Activated naive CD8-positive, alpha-beta T cell (primary cell): ENCODE data around the gene RNF32.
"Not testable (repeated sequence)": the region's sequence is repeated elsewhere in the genome, so short reads cannot be mapped to it uniquely, and the experiment has no call there.

Experiments used
- H3K27ac Mint-ChIP-seq: one replicate; pipeline ENCODE4 v1.8.0; 2021; ENCODE audit warnings: mixed read lengths
- H3K27me3 Mint-ChIP-seq: one replicate; pipeline ENCODE4 v1.8.0; 2021; ENCODE audit warnings: mixed read lengths
- H3K36me3 Mint-ChIP-seq: one replicate; pipeline ENCODE4 v1.8.0; 2021; ENCODE audit warnings: mixed read lengths
- H3K4me1 Mint-ChIP-seq: one replicate; pipeline ENCODE4 v1.8.0; 2021; ENCODE audit warnings: low read depth, mixed read lengths
- H3K4me3 Mint-ChIP-seq: one replicate; pipeline ENCODE4 v1.8.0; 2021; ENCODE audit warnings: mild to moderate bottlenecking, mixed read lengths
- H3K9me3 Mint-ChIP-seq: one replicate; pipeline ENCODE4 v1.8.0; 2021; ENCODE audit warnings: low read depth, mixed read lengths

RNF32 gene

GRCh38 chr7:156609010-156609877 lies 31.3 kb upstream of the RNF32 start:
- Mint-ChIP-seq H3K9me3 (no peaks in the 10 kb centered on the region), H3K4me1 (peaks cover 26% of the 10 kb centered on the region), H3K36me3 (no peaks in the 10 kb centered on the region), H3K4me3 (peak overlapping the region; percentile 71), H3K27me3 (peaks cover 16% of the 10 kb centered on the region), H3K27ac (no peak overlapping the region)

DNA sequence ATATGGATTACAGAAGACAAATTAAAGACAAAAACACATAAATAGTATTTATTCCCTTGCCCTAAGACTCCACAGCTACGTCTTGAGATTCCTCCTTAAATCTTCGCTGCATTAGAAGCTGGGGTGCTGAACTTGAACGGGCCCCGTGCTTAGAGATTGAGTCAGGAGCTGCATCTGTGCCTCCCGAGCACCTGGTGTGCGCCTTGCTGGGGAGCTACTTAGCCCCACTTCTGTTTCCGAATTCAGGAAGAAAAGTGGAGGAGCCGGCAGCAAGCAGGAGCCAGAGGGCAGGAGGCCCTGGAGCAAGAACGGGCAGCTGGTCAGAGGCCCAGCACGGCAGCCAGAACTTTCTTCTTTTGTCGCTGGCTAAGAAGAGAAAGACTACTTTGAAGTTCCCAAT lies 30.4 kb upstream of the RNF32 start:
- Mint-ChIP-seq H3K27me3 (peaks cover 11% of the 10 kb centered on the region), H3K4me3 (no peak overlapping the region), H3K27ac (no peak overlapping the region), H3K36me3 (no peaks in the 10 kb centered on the region), H3K9me3 (no peaks in the 10 kb centered on the region), H3K4me1 (peaks cover 28% of the 10 kb centered on the region)

GRCh38 chr7:156610601-156611000 lies 30.0 kb upstream of the RNF32 start:
- Mint-ChIP-seq H3K27ac (no peak overlapping the region), H3K4me1 (peaks cover 28% of the 10 kb centered on the region), H3K36me3 (no peaks in the 10 kb centered on the region), H3K27me3 (peaks cover 13% of the 10 kb centered on the region), H3K4me3 (no peak overlapping the region), H3K9me3 (no peaks in the 10 kb centered on the region)

- Mint-ChIP-seq H3K4me1 (peaks cover 28% of the 10 kb centered on the region), H3K9me3 (no peaks in the 10 kb centered on the region), H3K27me3 (peaks cover 14% of the 10 kb centered on the region), H3K4me3 (no peak overlapping the region), H3K27ac (no peak overlapping the region), H3K36me3 (no peaks in the 10 kb centered on the region)
Measured at GRCh38 chr7:156611014-156612010, 29.3 kb upstream of the RNF32 start.

DNA sequence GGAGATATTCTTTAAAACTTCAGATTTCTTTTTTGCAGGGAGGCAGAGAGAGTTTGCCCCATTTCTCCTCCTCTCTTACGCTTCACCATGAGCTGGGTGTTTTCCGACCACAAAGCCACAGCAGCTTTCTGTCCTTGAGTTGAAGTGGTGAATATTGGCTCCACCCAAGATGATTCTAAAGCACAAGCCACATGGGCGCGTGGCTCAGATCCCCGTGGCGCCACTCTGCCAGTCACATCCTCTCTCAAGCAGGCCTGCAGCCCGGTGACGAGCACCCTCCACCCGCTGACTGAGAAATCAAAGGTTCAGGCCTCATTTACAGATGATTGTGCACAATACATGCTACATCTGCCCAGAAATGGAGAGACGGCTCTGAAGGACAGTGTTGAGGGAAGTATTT lies 27.6 kb upstream of the RNF32 start:
- no peaks in the 10 kb centered on the region for H3K9me3 Mint-ChIP-seq
- peaks cover 35% of the 10 kb centered on the region for H3K4me1 Mint-ChIP-seq
- peak overlapping the region; percentile 35 for H3K4me3 Mint-ChIP-seq
- peak overlapping the region; percentile 51 for H3K27ac Mint-ChIP-seq
- peaks cover 3% of the 10 kb centered on the region for H3K36me3 Mint-ChIP-seq
- peaks cover 24% of the 10 kb centered on the region for H3K27me3 Mint-ChIP-seq

DNA sequence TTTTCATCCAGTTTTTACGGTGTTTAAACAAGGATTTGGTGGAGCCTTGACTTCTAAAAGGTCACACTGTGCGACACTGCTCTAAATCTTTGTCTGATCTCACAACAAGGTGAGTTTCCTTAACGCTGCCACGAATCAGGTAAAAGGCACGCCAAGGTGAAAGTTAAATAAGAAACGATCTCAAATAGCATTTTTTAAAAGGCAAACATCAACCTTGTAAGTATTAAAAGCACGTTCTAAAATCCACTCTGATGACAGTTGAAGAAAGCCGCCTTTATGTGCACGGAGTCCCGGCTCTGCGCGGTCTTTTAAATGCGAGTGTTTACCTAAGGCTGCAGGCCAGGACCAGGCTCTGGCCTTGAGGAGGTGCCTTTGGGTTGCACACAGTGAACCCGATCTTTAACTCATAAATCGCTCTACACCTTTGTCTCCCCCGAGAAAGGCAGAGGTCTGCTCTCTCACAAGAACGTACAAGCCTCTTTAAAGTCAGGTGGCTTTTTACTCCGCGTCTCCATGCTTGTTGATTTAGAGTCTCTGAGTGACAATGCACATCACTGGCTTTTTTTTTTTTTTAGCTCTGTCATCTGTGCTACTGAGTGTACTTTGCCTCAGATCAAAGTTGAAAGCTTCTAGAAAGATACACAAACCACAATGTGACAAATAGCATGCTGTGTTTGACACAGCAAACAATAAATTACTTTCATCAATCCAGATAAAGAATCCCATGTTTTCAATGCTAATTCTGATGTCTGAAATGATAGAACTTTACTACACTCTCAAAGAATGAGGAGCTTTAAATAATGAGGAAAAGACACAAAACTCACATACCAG lies 25.9 kb upstream of the RNF32 start:
- H3K27me3 Mint-ChIP-seq, result peaks cover 24% of the 10 kb centered on the region
- H3K36me3 Mint-ChIP-seq, result peaks cover 3% of the 10 kb centered on the region
- H3K9me3 Mint-ChIP-seq, result no peaks in the 10 kb centered on the region
- no peak overlapping the region for H3K27ac Mint-ChIP-seq
- H3K4me1 Mint-ChIP-seq, result peaks cover 30% of the 10 kb centered on the region
- H3K4me3 Mint-ChIP-seq, result no peak overlapping the region

GRCh38 chr7:156616269-156617202 lies 24.0 kb upstream of the RNF32 start:
- Mint-ChIP-seq H3K27ac (no peak overlapping the region), H3K4me3 (peak overlapping the region; percentile 73), H3K27me3 (peaks cover 32% of the 10 kb centered on the region), H3K9me3 (no peaks in the 10 kb centered on the region), H3K4me1 (peaks cover 25% of the 10 kb centered on the region), H3K36me3 (peaks cover 12% of the 10 kb centered on the region)

GRCh38 chr7:156617215-156617614 lies 23.4 kb upstream of the RNF32 start:
- Mint-ChIP-seq H3K4me3 (peak overlapping the region; percentile 73), H3K36me3 (peaks cover 13% of the 10 kb centered on the region), H3K27ac (no peak overlapping the region), H3K4me1 (peaks cover 21% of the 10 kb centered on the region), H3K27me3 (peaks cover 35% of the 10 kb centered on the region), H3K9me3 (no peaks in the 10 kb centered on the region)

DNA sequence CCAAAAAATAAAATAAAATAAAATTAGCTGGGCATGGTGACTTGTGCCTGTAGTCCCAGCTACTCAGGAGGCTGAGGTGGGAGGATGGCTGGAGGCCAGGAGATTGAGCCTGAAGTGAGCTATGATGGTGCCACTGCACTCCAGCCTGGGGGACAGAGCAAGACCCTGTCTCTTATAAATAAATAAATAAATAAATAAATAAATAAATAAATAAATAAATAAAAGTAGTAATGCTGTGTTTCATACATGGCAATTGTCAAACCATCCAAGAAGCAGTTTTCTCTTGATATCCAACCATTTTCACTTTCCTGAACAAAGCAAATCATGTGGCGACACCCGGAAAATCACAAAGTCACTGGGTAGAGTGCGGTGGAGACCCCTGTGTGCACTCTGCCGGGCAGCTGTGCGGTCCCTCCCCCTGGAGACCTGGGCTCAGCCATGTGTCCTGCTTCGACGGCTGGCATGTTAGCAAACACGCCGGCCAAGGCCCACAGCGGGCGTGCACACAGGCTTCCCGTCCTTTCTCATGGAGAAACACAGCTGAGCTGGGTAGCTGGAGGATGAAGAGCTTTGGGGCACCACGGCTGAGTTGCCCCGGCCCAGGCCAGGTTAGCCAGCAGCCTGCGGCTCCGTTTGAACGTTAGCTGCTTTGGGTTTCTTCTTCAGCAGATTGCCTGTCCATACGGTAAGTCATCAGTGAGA lies 22.3 kb upstream of the RNF32 start:
- Mint-ChIP-seq H3K36me3 (peaks cover 13% of the 10 kb centered on the region), H3K4me1 (peaks cover 11% of the 10 kb centered on the region), H3K9me3 (no peaks in the 10 kb centered on the region), H3K4me3 (no peak overlapping the region), H3K27me3 (peaks cover 34% of the 10 kb centered on the region), H3K27ac (no peak overlapping the region)

DNA sequence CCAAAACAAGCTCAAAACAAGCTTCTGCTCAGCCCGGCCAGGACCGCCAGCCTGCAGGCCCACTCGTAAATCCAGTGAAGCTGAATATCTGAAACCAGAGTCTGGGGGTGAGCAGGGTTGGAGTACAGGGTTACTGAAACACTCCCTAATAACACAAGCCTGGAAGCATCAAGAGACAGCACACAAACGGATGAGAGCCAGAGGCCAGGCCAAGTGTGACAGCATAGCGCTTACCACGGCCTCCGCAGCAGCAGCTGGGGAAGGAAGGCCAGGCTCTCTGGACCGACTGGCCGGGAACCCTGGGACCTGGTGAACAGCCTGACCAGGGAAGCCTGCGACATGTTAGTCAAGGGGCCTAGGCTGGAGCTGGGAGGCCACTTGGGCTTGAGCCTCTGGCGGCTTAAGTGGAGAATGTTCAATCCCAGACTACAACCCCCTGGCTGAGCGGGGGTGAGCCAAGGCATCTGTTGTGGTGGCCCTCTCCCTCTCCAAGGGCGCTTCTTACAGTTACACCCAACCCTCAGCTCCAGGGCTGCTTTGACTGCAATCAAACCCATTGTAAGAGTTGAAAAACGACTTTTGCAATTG lies 21.7 kb upstream of the RNF32 start:
- Mint-ChIP-seq H3K36me3 (peaks cover 13% of the 10 kb centered on the region), H3K27ac (no peak overlapping the region), H3K9me3 (no peaks in the 10 kb centered on the region), H3K4me3 (no peak overlapping the region), H3K27me3 (peaks cover 36% of the 10 kb centered on the region), H3K4me1 (peaks cover 9% of the 10 kb centered on the region)

DNA sequence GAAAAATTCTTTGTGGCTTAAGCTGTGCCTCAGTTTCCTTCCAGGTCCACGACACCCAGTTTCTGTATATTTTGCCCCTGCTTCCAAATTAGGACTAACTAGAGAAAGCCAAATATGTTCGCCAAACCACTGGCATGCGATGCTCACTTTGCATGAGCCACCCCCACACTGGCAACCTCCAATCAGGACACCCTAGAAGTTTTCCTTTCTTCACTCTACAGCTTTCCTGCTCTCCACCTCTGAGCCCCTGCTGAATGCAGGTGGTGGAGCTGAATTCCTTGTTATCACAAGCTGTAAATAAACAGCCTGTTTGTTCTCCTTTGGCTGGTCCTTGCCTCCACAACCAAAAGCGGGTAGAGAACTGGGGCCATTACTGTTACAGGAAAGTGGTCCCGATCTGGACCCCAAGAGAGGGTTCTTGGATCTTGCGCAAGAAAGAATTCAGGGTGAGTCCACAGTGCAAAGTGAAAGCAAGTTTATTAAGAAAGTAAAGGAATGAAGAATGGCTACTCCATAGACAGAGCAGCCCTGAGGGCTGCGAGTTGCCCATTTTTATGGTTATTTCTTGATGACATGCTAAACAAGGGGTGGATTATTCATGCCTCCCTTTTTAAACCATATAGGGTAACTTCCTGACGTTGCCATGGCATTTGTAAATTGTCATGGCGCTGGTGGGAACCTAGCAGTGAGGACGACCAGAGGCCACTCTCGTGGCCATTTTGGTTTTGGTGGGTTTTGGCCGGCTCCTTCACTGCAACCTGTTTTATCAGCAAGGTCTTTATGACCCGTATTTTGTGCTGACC lies 20.9 kb upstream of the RNF32 start:
- not testable (repeated sequence) for H3K9me3 Mint-ChIP-seq, H3K4me3 Mint-ChIP-seq, H3K27ac Mint-ChIP-seq, H3K4me1 Mint-ChIP-seq
- H3K27me3 Mint-ChIP-seq, result peaks cover 36% of the 10 kb centered on the region
- H3K36me3 Mint-ChIP-seq, result peaks cover 13% of the 10 kb centered on the region

DNA sequence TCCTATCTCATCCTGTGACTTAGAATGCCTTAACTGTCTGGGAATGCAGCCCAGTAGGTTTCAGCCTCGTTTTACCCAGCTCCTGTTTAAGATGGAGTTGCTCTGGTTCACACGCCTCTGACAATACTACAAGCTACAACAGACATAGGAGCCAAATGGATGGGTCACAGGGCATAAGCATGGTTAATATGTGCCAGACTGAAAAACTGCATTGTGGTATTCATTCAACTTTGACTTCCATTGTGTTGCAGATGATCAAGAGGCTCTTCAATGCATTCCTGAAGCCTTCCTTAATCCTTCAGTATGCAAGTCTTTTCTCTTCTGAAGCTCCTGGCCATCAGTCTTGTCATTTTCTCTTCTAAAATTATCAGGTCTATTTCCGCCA lies 20.3 kb upstream of the RNF32 start:
- no peaks in the 10 kb centered on the region for H3K9me3 Mint-ChIP-seq
- peaks cover 36% of the 10 kb centered on the region for H3K27me3 Mint-ChIP-seq
- peaks cover 7% of the 10 kb centered on the region for H3K4me1 Mint-ChIP-seq
- H3K27ac Mint-ChIP-seq, result no peak overlapping the region
- no peak overlapping the region for H3K4me3 Mint-ChIP-seq
- peaks cover 13% of the 10 kb centered on the region for H3K36me3 Mint-ChIP-seq
